GM12865 (cell line): ENCODE results near the gene GSN.
A peak's percentile ranks its signal among the peaks of the same experiment; 100 is the strongest.

Source experiments
- DNase-seq: peaks from one replicate; pipeline ENCODE4 v3.0.0; 2010; ENCODE audit warnings: low read depth
- H3K4me3 ChIP-seq: 2 replicates; pipeline ENCODE4 v1.5.1; 2011; ENCODE audit warnings: mild to moderate bottlenecking, low read depth, low read length, control low read depth
- CTCF ChIP-seq: IDR thresholded peaks from 2 replicates; pipeline ENCODE4 v1.5.1; 2011; ENCODE audit warnings: low read length, control low read depth, low read depth, inconsistent platforms; ENCODE audit not compliant: insufficient read depth; ENCODE audit errors: missing control alignments

The GSN gene

GRCh38 chr9:121367306-121368137 lies 99.6 kb downstream of the GSN start:
- no peak for TF ChIP-seq CTCF
- no peak overlapping the region for H3K4me3 ChIP-seq
- DNase-seq: no peak

- no peak for TF ChIP-seq CTCF
- DNase-seq: no peak
- no peak overlapping the region for H3K4me3 ChIP-seq
Observed at GRCh38 chr9:121368138-121368522, 100.2 kb downstream of the GSN start.

- peak overlapping the region; percentile 61 for H3K4me3 ChIP-seq
- TF ChIP-seq CTCF: no peak
- DNase-seq: peak; percentile 20
Observed at GRCh38 chr9:121368745-121369144, 100.8 kb downstream of the GSN start.

GRCh38 chr9:121369595-121370265 lies 101.8 kb downstream of the GSN start, which contains the start of gene STOM:
TSS of gene STOM (minus strand) at chr9:121370250. CDS start at chr9:121370187, 63 bp downstream.
- DNase-seq: peak; percentile 82
- peak within 1 kb of the TSS; percentile 61 for H3K4me3 ChIP-seq
- TF ChIP-seq CTCF: no peak

- TF ChIP-seq CTCF: no peak
- DNase-seq: no peak
Observed at GRCh38 chr9:121371495-121372061, 103.6 kb downstream of the GSN start.

GRCh38 chr9:121372239-121373010 lies 104.5 kb downstream of the GSN start:
- no peak overlapping the region for H3K4me3 ChIP-seq
- TF ChIP-seq CTCF: no peak
- no peak for DNase-seq

More at GRCh38 chr9:121371495-121372061, 103.6 kb downstream of the GSN start:
- no peak overlapping the region for H3K4me3 ChIP-seq
